ENCODE results near the gene TOM1.

Gene TOM1

GRCh38 chr22:35299673-35300499 lies at the start of gene TOM1:
TSS of gene TOM1 (plus strand) at chr22:35299894. CDS start at chr22:35299929, 35 bp downstream.
- peak within 1 kb of the TSS; percentile 91 for H3K4me3 ChIP-seq (ENCODE audit: low read length)
- TF ChIP-seq, protein P1, sequence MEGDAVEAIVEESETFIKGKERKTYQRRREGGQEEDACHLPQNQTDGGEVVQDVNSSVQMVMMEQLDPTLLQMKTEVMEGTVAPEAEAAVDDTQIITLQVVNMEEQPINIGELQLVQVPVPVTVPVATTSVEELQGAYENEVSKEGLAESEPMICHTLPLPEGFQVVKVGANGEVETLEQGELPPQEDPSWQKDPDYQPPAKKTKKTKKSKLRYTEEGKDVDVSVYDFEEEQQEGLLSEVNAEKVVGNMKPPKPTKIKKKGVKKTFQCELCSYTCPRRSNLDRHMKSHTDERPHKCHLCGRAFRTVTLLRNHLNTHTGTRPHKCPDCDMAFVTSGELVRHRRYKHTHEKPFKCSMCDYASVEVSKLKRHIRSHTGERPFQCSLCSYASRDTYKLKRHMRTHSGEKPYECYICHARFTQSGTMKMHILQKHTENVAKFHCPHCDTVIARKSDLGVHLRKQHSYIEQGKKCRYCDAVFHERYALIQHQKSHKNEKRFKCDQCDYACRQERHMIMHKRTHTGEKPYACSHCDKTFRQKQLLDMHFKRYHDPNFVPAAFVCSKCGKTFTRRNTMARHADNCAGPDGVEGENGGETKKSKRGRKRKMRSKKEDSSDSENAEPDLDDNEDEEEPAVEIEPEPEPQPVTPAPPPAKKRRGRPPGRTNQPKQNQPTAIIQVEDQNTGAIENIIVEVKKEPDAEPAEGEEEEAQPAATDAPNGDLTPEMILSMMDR (conservative IDR thresholded peaks at IDR 0.05; ENCODE audit: low read length): no peak
- peak; percentile 100 for DNase-seq (ENCODE audit: low read depth)

DNA sequence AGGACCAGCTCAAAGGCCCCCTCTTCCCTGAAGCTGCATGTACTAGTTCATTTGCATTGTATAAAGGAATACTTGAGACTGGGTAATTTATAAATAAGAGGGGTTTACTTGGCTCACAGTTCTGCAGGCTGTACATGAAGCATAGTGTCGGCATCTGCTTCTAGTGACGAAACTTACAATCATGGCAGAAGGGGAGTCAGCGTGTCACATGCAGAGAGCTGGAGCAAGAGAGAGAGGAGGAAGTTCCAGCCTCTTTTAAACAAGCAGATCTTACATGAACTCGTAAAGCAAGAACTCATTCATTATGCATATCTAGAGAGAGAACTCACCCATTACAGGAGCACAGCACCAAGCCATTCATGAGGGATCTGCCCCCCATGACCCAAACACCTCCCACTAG lies 49.5 kb upstream of the TOM1 start:
- no peak for DNase-seq (ENCODE audit: low read depth)
- TF ChIP-seq, protein P1 (conservative IDR thresholded peaks at IDR 0.05; ENCODE audit: low read length): no peak
- no peak overlapping the region for H3K4me3 ChIP-seq (ENCODE audit: low read length)

DNA sequence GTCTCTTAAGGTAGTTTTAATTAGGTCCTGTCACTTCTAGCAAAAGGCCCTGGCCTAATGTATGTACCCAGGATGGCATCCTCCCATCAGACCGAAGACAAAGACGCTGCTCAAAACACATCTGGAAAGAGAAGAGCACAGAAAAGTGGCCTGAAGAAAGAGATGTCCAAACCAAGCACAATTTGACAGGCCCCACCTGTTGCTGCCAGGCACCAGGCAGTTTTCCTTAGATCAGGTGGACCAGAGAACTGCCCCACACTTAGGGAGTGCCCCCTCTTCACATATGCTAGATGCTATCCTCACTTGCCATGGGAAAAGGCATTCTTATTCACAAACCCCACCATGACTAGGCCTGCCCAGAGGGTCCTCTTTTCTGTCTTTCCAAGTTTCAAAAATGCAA lies 45.7 kb upstream of the TOM1 start:
- no peak for DNase-seq (ENCODE audit: low read depth)
- TF ChIP-seq, protein P1 (conservative IDR thresholded peaks at IDR 0.05; ENCODE audit: low read length): no peak

GRCh38 chr22:35257002-35257320 lies 42.7 kb upstream of the TOM1 start:
- no peak for DNase-seq (ENCODE audit: low read depth)
- TF ChIP-seq, protein P1 (conservative IDR thresholded peaks at IDR 0.05; ENCODE audit: low read length): no peak
- peak overlapping the region; percentile 82 for H3K4me3 ChIP-seq (ENCODE audit: low read length)

More for the DNA sequence above, 45.7 kb upstream of the TOM1 start:
- no peak overlapping the region for H3K4me3 ChIP-seq (ENCODE audit: low read length)

GRCh38 chr22:35257321-35258190 lies 42.1 kb upstream of the TOM1 start, which contains the start of gene HMGXB4:
TSS of gene HMGXB4 (plus strand) at chr22:35257493. CDS start at chr22:35262391, 4,898 bp downstream.
- TF ChIP-seq, protein P1 (conservative IDR thresholded peaks at IDR 0.05; ENCODE audit: low read length): no peak
- peak within 1 kb of the TSS; percentile 82 for H3K4me3 ChIP-seq (ENCODE audit: low read length)
- DNase-seq (ENCODE audit: low read depth): peak; percentile 89

DNA sequence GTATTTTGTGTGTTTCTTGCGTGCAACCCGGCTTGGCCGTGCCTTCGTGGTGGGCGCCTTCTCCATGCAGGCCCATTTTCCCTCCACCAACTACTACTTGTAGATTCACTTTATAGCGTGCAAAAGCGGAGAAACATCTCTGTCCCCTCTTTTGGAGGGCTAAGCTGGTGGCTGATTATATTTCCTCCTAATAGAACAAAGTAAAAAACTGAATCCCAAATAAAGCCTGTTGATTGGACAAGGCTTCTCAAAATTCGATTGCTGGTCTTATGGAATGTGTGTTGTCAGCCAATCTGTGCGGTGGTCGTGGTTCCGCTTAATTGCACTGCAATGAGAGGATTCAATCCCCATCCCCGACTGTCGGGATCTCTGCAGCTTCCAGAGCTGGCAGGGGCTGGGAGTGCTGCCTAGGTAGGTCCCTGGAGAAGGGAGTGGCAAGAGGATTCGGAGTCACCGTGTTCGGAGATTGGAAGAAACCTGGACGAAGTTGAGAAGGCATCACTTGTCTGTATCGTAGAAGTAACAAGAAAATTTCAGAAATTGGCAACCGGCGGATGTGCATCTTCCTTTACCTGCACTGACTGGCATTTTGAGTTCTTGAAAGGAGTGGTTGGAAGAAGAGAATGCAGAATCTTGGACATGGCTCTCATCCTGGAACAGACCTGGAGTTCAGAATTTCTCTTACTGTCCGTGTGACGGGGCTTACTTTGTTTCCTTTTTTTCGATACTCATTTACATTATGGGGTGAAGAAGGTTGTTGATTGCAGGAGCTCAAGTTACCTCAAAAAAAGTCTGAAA lies 41.3 kb upstream of the TOM1 start:
- DNase-seq (ENCODE audit: low read depth): peak; percentile 4

More for the DNA sequence above, 41.3 kb upstream of the TOM1 start:
- peak overlapping the region; percentile 82 for H3K4me3 ChIP-seq (ENCODE audit: low read length)
- TF ChIP-seq, protein P1 (conservative IDR thresholded peaks at IDR 0.05; ENCODE audit: low read length): no peak
